Omental fat pad (tissue), 4 donors: ENCODE data around the gene MTG1. TPM values are rescaled to one million over a fixed set of nuclear protein-coding genes. Genes with fewer than 3 reads are reported as not detected.
"Not testable (repeated sequence)": the region's sequence is repeated elsewhere in the genome, so short reads cannot be mapped to it uniquely, and the experiment has no call there.

Source experiments
- ATAC-seq: fragments of 150-250 bp; one replicate; pipeline ENCODE4 v1.9.1; 2016; ENCODE audit warnings: mild to moderate bottlenecking, moderate library complexity; ENCODE audit not compliant: low FRiP score
- DNase-seq: peaks from one replicate; pipeline ENCODE4 v3.0.0-alpha.2; 2019; ENCODE audit warnings: low spot score
- CTCF ChIP-seq, 3 donors: fragments of 450-650 bp; IDR thresholded peaks; one replicate each; pipeline ENCODE4 v1.5.1; 2016 to 2017; ENCODE audit warnings: antibody characterized with exemption in 3 of 3, mild to moderate bottlenecking in 3 of 3, moderate library complexity in 2 of 3
- total RNA-seq, 4 donors: library from RNA; depleted of rRNA; stranded (reverse); fragments of >200 nt; gene quantifications; one replicate each; pipeline ENCODE4 v1.1.0, GENCODE V29; 2016

Gene MTG1
- total RNA-seq, 4 donors from 2014 or later, result 14.6 to 30.9 (median 21.3) TPM

GRCh38 chr10:133365461-133366129, 28.4 kb upstream of the MTG1 start:
- DNase-seq (no peak), ATAC-seq (no peak)
- TF ChIP-seq CTCF (IDR thresholded peaks at IDR 0.05), result no peak

- no peak for DNase-seq
- peak; percentile 21 for ATAC-seq
- no peak for TF ChIP-seq CTCF (IDR thresholded peaks at IDR 0.05)
Observed at GRCh38 chr10:133366130-133366478, 27.9 kb upstream of the MTG1 start.

GRCh38 chr10:133366751-133367150, 27.2 kb upstream of the MTG1 start:
- ATAC-seq, result no peak

GRCh38 chr10:133367461-133367860, 26.5 kb upstream of the MTG1 start:
- DNase-seq, ATAC-seq: not testable (repeated sequence)

More at GRCh38 chr10:133366751-133367150, 27.2 kb upstream of the MTG1 start:
- DNase-seq, result no peak
- no peak for TF ChIP-seq CTCF (IDR thresholded peaks at IDR 0.05)

GRCh38 chr10:133368153-133368552, 25.8 kb upstream of the MTG1 start:
- DNase-seq, result no peak
- no peak for ATAC-seq
- no peak for TF ChIP-seq CTCF (IDR thresholded peaks at IDR 0.05)

- no peak for ATAC-seq
- DNase-seq, result no peak
- no peak for TF ChIP-seq CTCF (IDR thresholded peaks at IDR 0.05)
Observed at GRCh38 chr10:133370030-133370786, 23.7 kb upstream of the MTG1 start.

GRCh38 chr10:133372507-133372906, 21.4 kb upstream of the MTG1 start:
- no peak for ATAC-seq
- TF ChIP-seq CTCF (IDR thresholded peaks at IDR 0.05), result no peak
- DNase-seq, result no peak
